NCI-H460 (cell line): ENCODE data around the gene ACTA2. TPM values are rescaled to one million over a fixed set of nuclear protein-coding genes. Genes with fewer than 3 reads are reported as not detected.

Experiments used
- DNase-seq: peaks from one replicate; pipeline ENCODE4 v3.0.0-alpha.2; 2016; ENCODE audit warnings: low read depth; ENCODE audit errors: extremely low read depth
- total RNA-seq: library from RNA; depleted of rRNA; stranded (reverse); fragments of >200 nt; shearing (Covaris generic); gene quantifications from 2 replicates; pipeline ENCODE4 v1.2.3, GENCODE V29; 2014

The ACTA2 gene
- total RNA-seq, 1 experiment from 2014 or later: 41.7 TPM

GRCh38 chr10:88982366-88982765 is 29.8 kb upstream of the ACTA2 start:
- DNase-seq: no peak

DNA sequence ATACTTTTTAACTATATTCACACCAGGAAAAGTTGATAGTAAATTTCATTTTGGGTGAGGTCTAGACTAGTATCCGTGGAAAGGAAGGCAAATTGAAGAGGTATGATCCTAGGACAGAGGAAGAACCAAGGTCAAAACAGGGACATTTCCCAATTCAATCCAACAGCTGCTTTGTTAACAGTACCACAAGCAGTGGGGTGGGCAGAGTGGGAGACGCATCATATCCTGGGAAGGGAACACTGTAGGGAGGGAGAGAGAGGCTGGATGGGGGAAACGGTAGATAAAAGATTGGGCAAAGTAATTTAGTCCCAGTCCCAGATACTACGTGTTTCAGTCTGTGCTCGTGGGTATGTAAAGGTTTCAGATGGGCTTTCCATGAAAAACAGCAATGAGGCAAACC is 28.9 kb upstream of the ACTA2 start:
- no peak for DNase-seq

GRCh38 chr10:88980800-88981199 is 28.2 kb upstream of the ACTA2 start:
- DNase-seq: no peak

GRCh38 chr10:88980247-88980646 is 27.7 kb upstream of the ACTA2 start:
- no peak for DNase-seq

DNA sequence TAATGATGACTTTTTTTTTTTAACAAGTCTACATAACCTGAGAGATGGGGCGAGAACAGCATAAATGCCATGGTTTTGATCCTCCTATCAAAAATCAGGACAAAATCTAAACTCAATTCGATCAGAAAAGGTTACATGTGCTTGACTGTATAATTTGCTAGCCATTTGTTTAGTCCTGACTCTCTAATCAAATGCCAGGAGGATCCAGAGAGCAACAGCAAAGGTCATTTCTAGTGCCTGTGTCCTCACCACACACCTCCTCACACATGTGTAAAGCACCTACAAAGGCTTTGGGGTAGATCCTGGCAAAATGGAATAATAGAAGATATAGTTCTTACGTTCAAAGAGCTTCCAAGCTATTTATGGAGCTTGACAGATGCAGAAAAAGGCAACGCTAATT is 27.0 kb upstream of the ACTA2 start:
- no peak for DNase-seq

GRCh38 chr10:88979153-88979562 is 26.6 kb upstream of the ACTA2 start:
- DNase-seq: no peak

DNA sequence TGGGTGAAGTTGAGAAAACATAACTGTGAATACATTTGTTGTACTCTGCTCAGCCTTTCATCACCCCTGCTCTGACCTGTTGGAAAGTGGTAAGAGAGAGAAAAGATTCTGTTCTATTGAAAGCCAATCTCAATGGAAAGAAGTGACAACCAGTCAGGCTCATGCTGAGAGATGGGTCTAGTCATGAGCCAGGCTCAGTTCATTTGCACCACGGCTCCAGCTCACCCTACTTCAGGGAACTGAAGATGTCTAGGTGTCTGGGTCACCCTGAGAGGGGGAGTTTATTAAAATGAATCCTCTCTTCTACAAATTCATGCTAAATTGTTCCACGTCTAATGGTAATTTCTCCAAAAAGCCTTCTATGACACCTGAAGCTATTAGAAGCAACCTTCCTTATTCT is 25.9 kb upstream of the ACTA2 start:
- DNase-seq: no peak

GRCh38 chr10:88975377-88975720 is 22.8 kb upstream of the ACTA2 start:
- no peak for DNase-seq

DNA sequence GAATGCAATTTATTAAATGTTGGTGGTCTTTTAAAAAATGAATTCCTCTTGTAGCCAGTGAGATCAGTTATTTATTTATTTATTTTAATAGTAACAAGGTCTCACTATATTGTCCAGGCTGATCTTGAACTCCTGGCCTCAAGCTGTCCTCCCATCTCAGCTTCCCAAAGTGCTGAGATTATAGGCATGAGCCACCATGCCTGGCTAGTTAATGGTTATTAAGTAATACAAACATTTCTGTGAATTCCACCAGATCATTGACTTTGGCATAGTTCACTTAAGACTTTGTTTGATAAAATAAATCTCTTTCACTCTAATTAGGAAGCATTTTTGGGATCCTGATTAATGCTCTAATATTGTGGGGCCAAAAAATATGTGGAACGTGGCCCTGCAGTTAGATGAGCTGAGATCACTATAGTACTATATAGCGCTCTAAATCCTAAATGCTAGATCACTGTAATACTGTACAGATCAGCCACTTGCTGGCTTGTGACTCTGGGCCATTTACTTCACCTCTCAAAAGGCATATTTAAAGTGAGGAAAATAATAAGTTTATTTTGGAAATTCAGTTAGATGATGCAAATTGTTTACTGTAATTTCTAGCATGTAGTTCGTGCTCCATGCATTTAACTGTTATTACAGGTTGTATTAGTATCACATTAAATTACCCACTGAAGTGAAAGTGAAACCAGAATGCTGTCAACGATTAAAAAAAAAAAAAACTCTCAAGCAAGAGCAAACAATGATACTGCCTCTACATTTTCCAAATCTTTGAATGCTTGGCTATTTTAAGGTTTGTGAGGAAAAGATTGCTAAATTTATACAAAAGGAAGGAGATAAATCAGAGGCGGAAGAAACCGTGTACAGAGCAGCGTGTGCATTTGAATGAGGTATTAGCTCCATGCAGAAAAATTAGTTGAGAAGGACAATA is 22.1 kb upstream of the ACTA2 start:
- peak; percentile 11 for DNase-seq

- DNase-seq: no peak
These were observed 21.4 kb upstream of the ACTA2 start for GRCh38 chr10:88974012-88974411.

- no peak for DNase-seq
These were observed 18.9 kb upstream of the ACTA2 start for GRCh38 chr10:88971221-88972061.

DNA sequence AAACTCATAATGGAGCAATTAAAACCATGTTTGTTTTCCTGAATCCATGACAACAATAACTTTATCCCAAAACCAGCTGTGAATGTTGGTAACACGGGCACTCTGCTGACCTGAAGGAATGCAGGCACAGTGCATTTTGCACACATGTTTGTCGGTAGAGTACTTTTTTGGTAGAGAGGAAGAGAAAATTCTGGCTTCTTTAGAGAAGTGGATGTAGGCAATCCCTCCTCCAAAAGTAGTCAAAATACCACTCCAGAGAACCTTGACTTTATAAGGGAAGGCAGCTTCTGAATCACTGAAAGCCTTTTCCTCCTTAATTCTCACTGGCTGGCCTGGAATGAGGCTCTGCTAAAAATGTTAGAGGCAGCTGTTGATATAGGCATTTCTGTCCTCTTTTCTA is 15.8 kb upstream of the ACTA2 start:
- no peak for DNase-seq

GRCh38 chr10:88966797-88967196 is 14.2 kb upstream of the ACTA2 start:
- no peak for DNase-seq

DNA sequence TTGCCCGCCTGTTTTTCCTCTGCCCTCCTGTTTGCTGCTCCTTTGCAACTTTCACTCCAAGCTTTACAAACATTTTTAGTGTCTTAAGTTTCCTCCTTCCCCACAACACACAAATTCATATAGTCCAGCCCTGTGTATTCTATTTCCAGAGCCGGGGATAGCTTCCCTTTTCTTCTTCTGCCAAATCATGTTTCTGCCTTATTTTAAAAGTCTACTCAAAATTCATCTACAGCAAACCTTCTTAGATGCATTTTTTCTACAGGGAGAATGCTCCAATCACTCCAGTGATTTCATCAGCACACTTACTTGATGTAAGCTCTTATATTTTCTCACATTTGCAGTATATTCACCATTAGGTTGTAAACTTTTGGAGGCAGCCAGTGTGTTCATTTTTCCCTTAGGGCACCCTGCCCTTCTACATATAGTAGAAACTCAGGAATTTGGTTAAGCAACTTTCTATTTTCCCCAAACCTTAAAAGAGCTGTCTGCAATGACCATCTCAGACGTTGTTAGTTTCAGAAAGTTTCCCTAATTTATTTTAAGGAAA is 12.4 kb upstream of the ACTA2 start:
- DNase-seq: no peak

- DNase-seq: no peak
These were observed 11.8 kb upstream of the ACTA2 start for GRCh38 chr10:88964360-88964759.

DNA sequence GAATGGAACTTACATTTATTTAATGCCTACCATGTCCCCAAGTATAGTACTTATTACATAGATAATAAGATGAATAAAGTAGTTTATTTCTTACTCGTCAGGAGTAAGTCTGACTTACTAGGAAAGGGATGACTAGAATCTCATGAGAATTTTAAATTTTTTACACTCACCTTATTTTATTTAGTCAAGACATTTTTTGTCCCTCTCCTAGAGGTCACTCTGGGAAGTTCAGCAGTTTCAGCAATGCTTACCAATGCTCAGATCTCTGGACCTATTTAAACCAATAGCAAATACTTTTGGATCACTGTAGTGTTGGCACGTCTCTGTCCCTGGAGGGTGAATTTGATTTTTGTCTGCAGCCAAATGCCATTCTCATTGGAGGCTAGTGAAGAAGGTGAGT is 10.7 kb upstream of the ACTA2 start:
- DNase-seq: no peak

DNA sequence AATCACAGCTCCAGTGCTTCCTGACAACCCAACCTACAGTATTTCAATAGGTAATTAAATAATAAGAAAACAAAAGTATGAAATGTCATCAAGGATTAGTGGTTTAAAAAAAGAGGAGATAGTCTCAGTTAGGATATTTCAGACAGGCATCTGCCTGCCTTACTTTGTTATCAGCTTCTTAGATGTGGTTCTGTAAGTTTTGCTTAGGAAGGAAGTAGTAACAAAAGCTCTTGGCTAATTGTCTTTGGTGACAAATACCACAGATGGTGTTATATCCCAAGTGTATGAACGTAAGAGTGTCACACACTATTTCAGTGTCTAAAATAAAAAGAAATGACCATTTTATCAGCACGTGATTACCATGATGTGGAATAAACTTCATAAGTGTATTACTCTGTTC is 9.8 kb upstream of the ACTA2 start:
- DNase-seq: no peak

DNA sequence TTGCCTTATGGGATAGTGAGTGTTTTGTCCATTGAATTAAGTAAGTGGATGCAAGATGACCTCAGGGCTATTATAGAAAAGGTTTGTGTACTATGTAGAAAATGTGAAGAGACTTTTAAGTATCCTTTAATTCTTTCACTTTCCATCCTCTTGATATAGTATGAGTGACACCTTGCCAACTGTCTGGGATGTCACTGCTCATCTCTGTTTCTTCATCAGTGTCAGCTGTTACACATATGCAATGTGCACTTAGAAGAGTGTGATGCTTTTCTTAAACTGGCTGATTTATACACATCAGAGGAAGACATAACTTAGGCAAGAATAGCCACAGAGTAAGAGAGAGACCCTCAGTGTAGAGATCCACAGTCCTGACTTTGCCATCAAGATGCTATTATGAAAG is 8.7 kb upstream of the ACTA2 start:
- DNase-seq: no peak

DNA sequence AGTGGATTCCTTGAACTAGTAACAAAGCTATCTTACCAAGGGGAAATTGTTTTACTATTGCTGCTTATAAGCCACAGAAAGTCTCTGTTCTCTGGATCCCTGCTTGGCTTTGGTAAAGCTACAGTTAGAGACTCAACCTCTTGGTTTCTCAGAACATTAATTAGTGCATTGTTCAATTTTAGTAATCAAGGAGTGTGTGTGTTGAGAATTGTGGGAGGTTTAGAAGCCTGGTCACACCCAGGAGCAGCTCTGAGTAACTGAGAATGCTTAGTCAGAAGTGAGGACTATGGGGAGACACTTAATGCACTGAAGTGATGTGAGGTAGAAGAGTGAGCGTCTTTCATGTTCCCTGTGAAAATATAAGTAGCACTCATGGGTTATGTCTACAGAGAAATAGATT is 8.2 kb upstream of the ACTA2 start:
- no peak for DNase-seq

DNA sequence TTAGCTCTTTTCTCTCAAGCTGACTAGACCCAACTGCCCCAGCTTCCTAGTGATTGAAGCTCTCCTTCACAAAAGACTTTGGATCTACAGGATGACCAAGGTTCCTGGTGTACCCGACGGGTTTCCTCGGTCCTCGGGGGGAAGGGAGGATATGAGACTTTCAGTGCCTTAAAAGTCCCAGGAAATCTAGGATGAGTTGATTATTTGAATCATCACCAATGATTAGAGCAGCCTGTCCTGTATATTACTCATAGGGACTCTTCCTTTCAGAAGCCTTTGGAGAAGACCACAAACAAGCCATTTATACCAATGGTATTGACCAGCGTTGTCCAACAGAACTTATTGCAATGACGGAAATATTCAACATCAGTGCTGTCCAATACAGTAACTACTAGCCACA is 6.1 kb upstream of the ACTA2 start:
- no peak for DNase-seq

DNA sequence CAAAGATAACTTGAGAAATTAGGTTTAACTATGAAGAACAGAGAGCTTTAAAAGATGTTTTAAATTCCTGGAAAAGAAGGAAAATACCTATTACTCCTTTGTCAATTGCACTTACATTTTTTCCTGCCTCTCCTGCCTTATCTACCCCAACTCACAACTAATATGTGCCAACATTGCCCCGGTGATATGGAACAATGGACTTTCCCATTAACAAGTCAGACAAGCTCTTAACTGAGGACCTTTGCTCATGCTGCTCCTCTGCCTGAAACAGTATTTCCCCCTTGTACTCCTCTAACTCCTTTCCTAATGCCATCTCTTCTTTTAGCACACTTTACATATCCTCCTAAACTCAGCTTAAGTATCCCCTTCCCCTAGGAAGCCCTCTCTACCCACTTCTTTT is 4.8 kb upstream of the ACTA2 start:
- DNase-seq: no peak
